Measurements from ENCODE around the gene CXCL14. TPM values are rescaled to one million over a fixed set of nuclear protein-coding genes. Genes with fewer than 3 reads are reported as not detected.

Gene CXCL14
- total RNA-seq, 1 experiment from 2014 or later: not detected

GRCh38 chr5:135601466-135601865 lies 22.7 kb upstream of the CXCL14 start:
- Mint-ChIP-seq H3K4me1 (ENCODE audit: low read depth, unreplicated experiment) (peaks cover 7% of the 10 kb centered on the region), H3K27me3 (ENCODE audit: insufficient read depth, unreplicated experiment) (peaks cover 7% of the 10 kb centered on the region), H3K4me3 (ENCODE audit: unreplicated experiment) (no peak overlapping the region), H3K36me3 (ENCODE audit: insufficient read depth, unreplicated experiment) (no peaks in the 10 kb centered on the region), H3K27ac (ENCODE audit: unreplicated experiment) (no peak overlapping the region), H3K9me3 (ENCODE audit: unreplicated experiment) (no peaks in the 10 kb centered on the region)
- Histone ChIP-seq H3K4me1 (peaks cover 30% of the 10 kb centered on the region), H3K27me3 (replicated peaks; ENCODE audit: control insufficient read depth, insufficient read depth, low read length) (no peaks in the 10 kb centered on the region; the same call in 1 of the 2 replicates), H3K9me3 (no peaks in the 10 kb centered on the region), H3K4me3 (ENCODE audit: low read depth, low read length) (no peak overlapping the region), H3K36me3 (ENCODE audit: control insufficient read depth, insufficient read depth, low read length) (no peaks in the 10 kb centered on the region)
- intact Hi-C loops (cut with micrococcal nuclease; ENCODE audit: unreplicated experiment): no loop called here
- ChIA-PET CTCF (interaction anchor here (2.0 kb wide), 1 partner anchor 35 kb away, joined by 6 read pairs; no protein-coding TSS in a partner anchor), POLR2A (no interaction called here)
- no peak for TF ChIP-seq CTCF (IDR thresholded peaks at IDR 0.05; ENCODE audit: insufficient read depth in 1 of 2, low read depth in 1 of 2, low read length in 1 of 2, severe bottlenecking in 1 of 2, unreplicated experiment in 1 of 2)
- DNase-seq: no peak
- no TSS peak for BruUV-seq (replicated peaks)

GRCh38 chr5:135600971-135601381 lies 22.2 kb upstream of the CXCL14 start:
- Mint-ChIP-seq H3K9me3 (ENCODE audit: unreplicated experiment) (no peaks in the 10 kb centered on the region), H3K4me1 (ENCODE audit: low read depth, unreplicated experiment) (peaks cover 7% of the 10 kb centered on the region), H3K36me3 (ENCODE audit: insufficient read depth, unreplicated experiment) (no peaks in the 10 kb centered on the region), H3K27ac (ENCODE audit: unreplicated experiment) (no peak overlapping the region), H3K27me3 (ENCODE audit: insufficient read depth, unreplicated experiment) (peaks cover 8% of the 10 kb centered on the region), H3K4me3 (ENCODE audit: unreplicated experiment) (no peak overlapping the region)
- intact Hi-C loops (cut with micrococcal nuclease; ENCODE audit: unreplicated experiment): no loop called here
- Histone ChIP-seq H3K4me3 (ENCODE audit: low read depth, low read length) (no peak overlapping the region), H3K4me1 (peaks cover 30% of the 10 kb centered on the region), H3K9me3 (no peaks in the 10 kb centered on the region), H3K36me3 (ENCODE audit: control insufficient read depth, insufficient read depth, low read length) (no peaks in the 10 kb centered on the region), H3K27me3 (replicated peaks; ENCODE audit: control insufficient read depth, insufficient read depth, low read length) (no peaks in the 10 kb centered on the region; the same call in 1 of the 2 replicates)
- TF ChIP-seq CTCF (IDR thresholded peaks at IDR 0.05; ENCODE audit: insufficient read depth in 1 of 2, low read depth in 1 of 2, low read length in 1 of 2, severe bottlenecking in 1 of 2, unreplicated experiment in 1 of 2): no peak
- BruUV-seq (replicated peaks): no TSS peak
- POLR2A ChIA-PET: no interaction called here
- DNase-seq: no peak
- CTCF ChIA-PET: interaction anchor here (2.0 kb wide), 1 partner anchor 35 kb away, joined by 6 read pairs; no protein-coding TSS in a partner anchor

GRCh38 chr5:135600152-135600570 lies 21.4 kb upstream of the CXCL14 start:
- no peaks in the 10 kb centered on the region for H3K36me3 Mint-ChIP-seq (ENCODE audit: insufficient read depth, unreplicated experiment)
- H3K27me3 Mint-ChIP-seq (ENCODE audit: insufficient read depth, unreplicated experiment): peaks cover 8% of the 10 kb centered on the region
- CTCF ChIA-PET: interaction anchor here (1.2 kb wide), 1 partner anchor 48 kb away, joined by 3 read pairs; no protein-coding TSS in a partner anchor

More at GRCh38 chr5:135600152-135600570, 21.4 kb upstream of the CXCL14 start:
- intact Hi-C loops (cut with micrococcal nuclease; ENCODE audit: unreplicated experiment): no loop called here
- Mint-ChIP-seq H3K4me1 (ENCODE audit: low read depth, unreplicated experiment) (peaks cover 7% of the 10 kb centered on the region), H3K4me3 (ENCODE audit: unreplicated experiment) (no peak overlapping the region), H3K9me3 (ENCODE audit: unreplicated experiment) (no peaks in the 10 kb centered on the region), H3K27ac (ENCODE audit: unreplicated experiment) (no peak overlapping the region)
- no peak for TF ChIP-seq CTCF (IDR thresholded peaks at IDR 0.05; ENCODE audit: insufficient read depth in 1 of 2, low read depth in 1 of 2, low read length in 1 of 2, severe bottlenecking in 1 of 2, unreplicated experiment in 1 of 2)
- POLR2A ChIA-PET: no interaction called here
- Histone ChIP-seq H3K4me3 (ENCODE audit: low read depth, low read length) (no peak overlapping the region), H3K9me3 (no peaks in the 10 kb centered on the region), H3K4me1 (peaks cover 30% of the 10 kb centered on the region), H3K27me3 (replicated peaks; ENCODE audit: control insufficient read depth, insufficient read depth, low read length) (no peaks in the 10 kb centered on the region; the same call in 1 of the 2 replicates), H3K36me3 (ENCODE audit: control insufficient read depth, insufficient read depth, low read length) (no peaks in the 10 kb centered on the region)
- BruUV-seq (replicated peaks): no TSS peak
- no peak for DNase-seq
